ENCODE measurements around the gene ZNF573.

GRCh38 chr19:37809366-37809765 lies 30.0 kb upstream of the ZNF573 start:
- TF ChIP-seq, protein P1, sequence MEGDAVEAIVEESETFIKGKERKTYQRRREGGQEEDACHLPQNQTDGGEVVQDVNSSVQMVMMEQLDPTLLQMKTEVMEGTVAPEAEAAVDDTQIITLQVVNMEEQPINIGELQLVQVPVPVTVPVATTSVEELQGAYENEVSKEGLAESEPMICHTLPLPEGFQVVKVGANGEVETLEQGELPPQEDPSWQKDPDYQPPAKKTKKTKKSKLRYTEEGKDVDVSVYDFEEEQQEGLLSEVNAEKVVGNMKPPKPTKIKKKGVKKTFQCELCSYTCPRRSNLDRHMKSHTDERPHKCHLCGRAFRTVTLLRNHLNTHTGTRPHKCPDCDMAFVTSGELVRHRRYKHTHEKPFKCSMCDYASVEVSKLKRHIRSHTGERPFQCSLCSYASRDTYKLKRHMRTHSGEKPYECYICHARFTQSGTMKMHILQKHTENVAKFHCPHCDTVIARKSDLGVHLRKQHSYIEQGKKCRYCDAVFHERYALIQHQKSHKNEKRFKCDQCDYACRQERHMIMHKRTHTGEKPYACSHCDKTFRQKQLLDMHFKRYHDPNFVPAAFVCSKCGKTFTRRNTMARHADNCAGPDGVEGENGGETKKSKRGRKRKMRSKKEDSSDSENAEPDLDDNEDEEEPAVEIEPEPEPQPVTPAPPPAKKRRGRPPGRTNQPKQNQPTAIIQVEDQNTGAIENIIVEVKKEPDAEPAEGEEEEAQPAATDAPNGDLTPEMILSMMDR (IDR thresholded peaks at IDR 0.05; ENCODE audit: low read length) = no peak
- no peak for TF ChIP-seq EZH2phosphoT487 (IDR thresholded peaks at IDR 0.05; ENCODE audit: low read length)
